Loucy (cell line): Measurements from ENCODE around the gene ELOF1.

Experiments
- H2AFZ ChIP-seq: fragments of 200-600 bp; sonication (generic); 2 replicates; pipeline ENCODE4 v1.6.0; 2016; ENCODE audit warnings: antibody characterized with exemption, mild to moderate bottlenecking, low read length, moderate library complexity
- H3F3A ChIP-seq: fragments of 200-600 bp; 2 replicates; pipeline ENCODE4 v1.6.0; 2016; ENCODE audit warnings: antibody characterized with exemption, low read depth, mild to moderate bottlenecking
- H3K27me3 ChIP-seq: fragments of 200-600 bp; sonication (generic); 2 replicates; pipeline ENCODE4 v1.6.1; 2014; ENCODE audit warnings: low read length, mild to moderate bottlenecking; ENCODE audit not compliant: insufficient read depth, poor library complexity, severe bottlenecking
- H3K36me3 ChIP-seq: fragments of 200-600 bp; sonication (generic); 2 replicates; pipeline ENCODE4 v1.6.1; 2016; ENCODE audit warnings: low read length; ENCODE audit not compliant: insufficient read depth
- H3K4me1 ChIP-seq: fragments of 200-600 bp; sonication (generic); 2 replicates; pipeline ENCODE4 v1.5.1; 2014; ENCODE audit warnings: low read length, mild to moderate bottlenecking; ENCODE audit not compliant: insufficient read depth, poor library complexity, severe bottlenecking
- H3K4me2 ChIP-seq: fragments of 200-600 bp; sonication (generic); 2 replicates; pipeline ENCODE4 v1.6.0; 2014; ENCODE audit warnings: antibody characterized with exemption, low read length, low read depth, mild to moderate bottlenecking; ENCODE audit not compliant: poor library complexity, severe bottlenecking
- H3K4me3 ChIP-seq: fragments of 200-600 bp; sonication (generic); 2 replicates; pipeline ENCODE4 v1.5.1; 2014; ENCODE audit warnings: low read length, mild to moderate bottlenecking, mixed read lengths; ENCODE audit not compliant: poor library complexity, severe bottlenecking
- H3K79me2 ChIP-seq: fragments of 200-600 bp; sonication (generic); 2 replicates; pipeline ENCODE4 v1.6.1; 2014; ENCODE audit warnings: low read length; ENCODE audit not compliant: insufficient read depth
- H3K9ac ChIP-seq: fragments of 200-600 bp; sonication (generic); 2 replicates; pipeline ENCODE4 v1.6.0; 2014; ENCODE audit warnings: mild to moderate bottlenecking, low read depth, low read length, moderate library complexity; ENCODE audit not compliant: poor library complexity, severe bottlenecking
- H3K9me2 ChIP-seq: fragments of 200-600 bp; sonication (generic); replicated peaks from 2 replicates; pipeline ENCODE4 v1.6.1; 2016; ENCODE audit warnings: low read depth, low read length, mixed read lengths
- H3K9me3 ChIP-seq: fragments of 200-600 bp; sonication (generic); 2 replicates; pipeline ENCODE4 v1.6.1; 2014; ENCODE audit warnings: mild to moderate bottlenecking, antibody characterized with exemption, low read length, low read depth; ENCODE audit not compliant: insufficient read depth
- H4K20me1 ChIP-seq: fragments of 200-600 bp; sonication (generic); 2 replicates; pipeline ENCODE4 v1.6.0; 2014; ENCODE audit warnings: antibody characterized with exemption, low read length, mild to moderate bottlenecking; ENCODE audit not compliant: insufficient read depth, poor library complexity, severe bottlenecking
- CTCF ChIP-seq: fragments of 200-600 bp; sonication (generic); conservative IDR thresholded peaks from 2 replicates; pipeline ENCODE4 v1.5.1; 2014; ENCODE audit warnings: mild to moderate bottlenecking, antibody characterized with exemption, low read length
- EZH2phosphoT487 ChIP-seq: fragments of 200-600 bp; IDR thresholded peaks from 2 replicates; pipeline ENCODE4 v1.6.1; 2018; ENCODE audit warnings: antibody characterized with exemption, mild to moderate bottlenecking, moderate library complexity, borderline replicate concordance

Gene ELOF1

GRCh38 chr19:11534948-11535347 lies 24.1 kb downstream of the ELOF1 start:
- Histone ChIP-seq H3K9me2 (no peaks in the 10 kb centered on the region), H2AFZ (no peak overlapping the region), H3K9me3 (no peaks in the 10 kb centered on the region), H3F3A (no peaks in the 10 kb centered on the region), H4K20me1 (no peaks in the 10 kb centered on the region), H3K27me3 (no peaks in the 10 kb centered on the region), H3K36me3 (no peaks in the 10 kb centered on the region), H3K4me1 (no peaks in the 10 kb centered on the region), H3K79me2 (no peaks in the 10 kb centered on the region), H3K4me2 (no peak overlapping the region), H3K9ac (no peak overlapping the region), H3K4me3 (no peak overlapping the region)
- TF ChIP-seq EZH2phosphoT487 (no peak), CTCF (no peak)

GRCh38 chr19:11534538-11534937 lies 24.5 kb downstream of the ELOF1 start:
- Histone ChIP-seq H3K9me3 (no peaks in the 10 kb centered on the region), H3F3A (no peaks in the 10 kb centered on the region), H3K4me3 (no peak overlapping the region), H3K4me1 (no peaks in the 10 kb centered on the region), H3K9me2 (no peaks in the 10 kb centered on the region), H3K27me3 (no peaks in the 10 kb centered on the region), H3K79me2 (no peaks in the 10 kb centered on the region), H2AFZ (no peak overlapping the region), H3K4me2 (no peak overlapping the region), H3K9ac (no peak overlapping the region), H4K20me1 (no peaks in the 10 kb centered on the region), H3K36me3 (no peaks in the 10 kb centered on the region)
- TF ChIP-seq EZH2phosphoT487 (no peak), CTCF (no peak)

GRCh38 chr19:11530432-11530831 lies 28.6 kb downstream of the ELOF1 start:
- H3K79me2 ChIP-seq: peaks cover 11% of the 10 kb centered on the region; the same call in 1 of the 2 replicates
- no peak overlapping the region for H3K4me3 ChIP-seq
- no peaks in the 10 kb centered on the region for H3K9me3 ChIP-seq
- H3K9me2 ChIP-seq: no peaks in the 10 kb centered on the region
- H2AFZ ChIP-seq: no peak overlapping the region
- no peaks in the 10 kb centered on the region for H3K36me3 ChIP-seq
- no peaks in the 10 kb centered on the region for H3F3A ChIP-seq
- H3K9ac ChIP-seq: no peak overlapping the region
- peaks cover 6% of the 10 kb centered on the region for H3K4me1 ChIP-seq
- no peak overlapping the region for H3K4me2 ChIP-seq
- H4K20me1 ChIP-seq: peaks cover 3% of the 10 kb centered on the region
- no peaks in the 10 kb centered on the region for H3K27me3 ChIP-seq
- TF ChIP-seq EZH2phosphoT487 (no peak), CTCF (peak; percentile 44)
